NCI-H460 (cell line): Measurements from ENCODE around the gene LYPD6B. TPM values are rescaled to one million over a fixed set of nuclear protein-coding genes. Genes with fewer than 3 reads are reported as not detected.

Source experiments
- DNase-seq: peaks from one replicate; pipeline ENCODE4 v3.0.0-alpha.2; 2016; ENCODE audit warnings: low read depth; ENCODE audit errors: extremely low read depth
- total RNA-seq: library from RNA; depleted of rRNA; stranded (reverse); fragments of >200 nt; shearing (Covaris generic); gene quantifications from 2 replicates; pipeline ENCODE4 v1.2.3, GENCODE V29; 2014

The LYPD6B gene
- total RNA-seq, 1 experiment from 2014 or later = 0.20 TPM

DNA sequence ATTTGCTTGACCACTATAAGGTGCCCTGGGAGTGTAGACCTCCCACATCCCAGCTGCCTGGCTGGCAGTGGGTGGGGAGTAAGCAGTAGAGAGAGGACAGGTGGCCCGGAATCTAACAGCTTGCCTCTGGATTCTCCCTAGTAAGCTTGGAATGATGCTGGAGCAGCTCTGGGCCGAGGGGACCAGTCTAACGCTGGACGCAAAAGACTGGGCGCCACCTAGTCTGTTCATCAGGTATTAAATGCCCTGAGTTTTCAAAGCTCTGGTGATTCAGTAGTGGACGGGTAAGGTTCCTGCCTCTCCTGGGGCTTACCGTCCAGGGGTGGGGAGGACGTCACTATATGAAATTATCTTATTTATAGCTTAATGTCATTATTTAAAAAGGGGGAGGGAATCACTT, 648 bp upstream of the LYPD6B start:
- DNase-seq = no peak

DNA sequence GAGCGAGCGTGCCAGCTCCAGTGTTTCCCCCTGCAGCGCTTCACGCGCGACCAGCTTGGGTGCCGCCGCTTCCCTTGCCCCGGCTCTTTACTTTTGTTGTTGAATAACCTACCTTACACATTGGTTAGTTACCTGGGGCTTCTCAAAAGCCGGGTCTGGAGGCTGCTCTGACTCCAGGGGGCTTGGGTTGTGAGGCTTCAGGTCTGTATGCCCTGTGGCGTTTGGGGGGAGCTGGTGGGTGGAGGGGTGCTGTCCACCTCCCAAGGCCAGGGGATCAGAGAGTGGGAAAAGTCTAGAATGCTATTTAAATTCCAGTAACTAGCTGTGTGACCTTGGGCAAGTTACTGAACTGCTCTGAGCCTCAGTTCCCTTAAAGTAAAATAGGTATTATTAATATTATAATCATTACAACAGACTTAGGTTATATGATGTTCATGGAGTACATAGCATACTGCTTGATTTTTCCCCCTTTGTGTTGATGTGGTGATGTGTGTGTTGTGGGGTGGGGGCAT, 770 bp downstream of the LYPD6B start:
- no peak for DNase-seq

DNA sequence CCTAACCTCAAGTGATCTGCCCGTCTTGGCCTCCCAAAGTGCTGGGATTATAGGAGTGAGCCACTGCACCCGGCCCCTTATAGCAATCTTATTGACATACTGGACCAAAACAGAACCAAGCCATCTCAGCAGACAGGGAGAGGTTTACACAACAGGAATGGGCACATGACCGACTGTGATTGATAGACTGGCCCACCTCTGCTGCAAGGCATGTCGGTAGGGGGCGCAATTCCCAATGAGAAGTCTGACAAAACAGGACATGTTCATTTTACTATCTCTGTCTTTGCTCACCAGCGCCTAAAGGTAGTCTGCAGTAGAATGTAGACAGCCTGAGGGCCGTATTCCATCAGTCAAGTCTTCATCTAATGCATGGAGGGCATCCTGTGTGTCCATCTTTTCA, 2.0 kb downstream of the LYPD6B start:
- peak; percentile 11 for DNase-seq

DNA sequence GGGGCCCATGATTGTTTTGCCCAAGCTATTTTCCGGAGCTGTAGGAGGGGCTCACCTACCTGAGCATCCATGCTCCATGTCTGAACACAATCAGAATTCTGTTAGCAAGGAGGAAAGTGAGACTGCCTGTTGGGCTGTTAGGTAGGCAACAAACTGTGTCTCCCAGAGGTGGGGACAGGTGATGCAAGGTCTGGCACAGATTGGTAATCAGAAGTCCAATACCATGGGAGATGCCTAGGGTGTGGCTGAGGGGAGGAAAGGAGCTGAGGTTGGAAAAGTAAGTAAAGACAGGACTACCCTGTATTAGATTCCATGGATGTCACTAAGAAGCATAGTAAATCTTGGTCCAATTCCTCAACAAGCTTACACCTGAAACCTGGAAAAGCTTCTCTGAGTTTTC, 3.0 kb downstream of the LYPD6B start:
- DNase-seq = no peak

DNA sequence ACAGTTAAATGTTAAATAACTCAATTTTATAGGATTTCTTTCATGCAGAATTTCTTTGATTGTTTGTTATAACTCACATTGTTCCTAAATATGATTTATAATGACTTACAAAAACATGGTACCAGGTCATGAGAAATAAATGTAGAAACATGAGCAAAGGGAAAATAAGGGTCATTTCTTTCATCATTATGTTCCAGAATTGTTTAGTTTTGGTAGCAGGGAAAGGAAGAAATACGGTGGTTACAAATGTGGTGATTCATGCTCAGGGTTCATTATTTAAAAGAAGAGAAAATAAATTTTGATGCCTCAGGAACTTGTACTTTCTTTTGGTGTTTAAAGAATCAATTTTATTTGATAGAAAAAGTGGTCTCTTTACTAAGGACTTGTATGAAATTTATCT, 4.4 kb downstream of the LYPD6B start:
- DNase-seq = no peak

DNA sequence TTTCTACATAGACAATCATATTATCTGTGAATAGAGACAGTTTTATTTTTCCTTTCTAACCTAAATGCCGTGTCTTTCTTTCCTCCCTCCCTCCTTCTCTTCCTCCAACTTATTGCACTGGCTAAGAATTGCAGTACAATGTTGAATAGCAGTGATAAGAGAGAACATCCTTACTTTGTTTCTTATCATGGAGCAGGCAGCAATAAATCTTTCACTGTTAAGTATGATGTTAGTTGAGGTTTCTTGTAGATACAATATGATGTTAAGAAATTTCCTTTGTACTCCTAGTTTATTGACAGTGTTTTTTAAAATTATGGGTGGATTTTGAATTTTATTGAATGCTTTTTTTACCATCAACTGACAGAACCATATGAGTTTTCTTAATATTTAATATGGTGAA, 6.0 kb downstream of the LYPD6B start:
- no peak for DNase-seq

DNA sequence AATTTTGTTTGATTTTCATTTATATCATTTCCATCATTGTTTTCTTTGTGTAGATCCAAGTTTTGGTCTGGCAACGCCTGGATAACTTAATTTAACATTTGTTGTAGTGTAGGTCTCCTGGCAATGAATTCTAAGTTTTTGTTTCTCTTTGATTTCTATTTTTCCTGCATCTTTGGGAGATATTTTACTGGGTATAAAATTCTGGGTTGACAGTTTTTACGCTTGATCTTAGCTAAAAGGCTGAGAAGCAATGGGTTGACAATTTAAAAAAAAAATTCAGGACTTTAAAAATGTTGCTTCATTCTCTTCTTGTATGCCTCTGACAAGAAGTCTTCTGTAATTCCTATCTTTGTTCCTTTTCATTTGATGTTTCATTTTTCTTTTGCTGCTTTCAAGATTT, 8.6 kb downstream of the LYPD6B start:
- no peak for DNase-seq

DNA sequence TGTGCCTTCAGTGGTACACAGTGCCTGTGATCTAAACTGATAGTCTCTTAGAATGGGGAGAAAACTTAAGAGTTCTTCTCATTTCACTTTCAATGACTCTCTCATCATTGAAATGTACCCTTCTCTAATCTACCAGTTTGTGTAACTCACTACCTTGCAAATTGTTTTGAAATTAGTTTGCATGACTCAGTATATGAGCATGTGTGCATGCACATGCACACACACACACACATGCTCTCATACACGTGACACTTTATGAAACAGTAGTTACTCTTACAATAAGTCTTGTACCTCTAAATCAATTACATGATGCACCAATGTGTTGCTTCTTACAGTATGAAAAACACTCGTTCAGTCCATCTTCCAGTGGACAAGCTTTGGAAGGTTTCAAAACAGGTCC, 10.6 kb downstream of the LYPD6B start:
- no peak for DNase-seq

DNA sequence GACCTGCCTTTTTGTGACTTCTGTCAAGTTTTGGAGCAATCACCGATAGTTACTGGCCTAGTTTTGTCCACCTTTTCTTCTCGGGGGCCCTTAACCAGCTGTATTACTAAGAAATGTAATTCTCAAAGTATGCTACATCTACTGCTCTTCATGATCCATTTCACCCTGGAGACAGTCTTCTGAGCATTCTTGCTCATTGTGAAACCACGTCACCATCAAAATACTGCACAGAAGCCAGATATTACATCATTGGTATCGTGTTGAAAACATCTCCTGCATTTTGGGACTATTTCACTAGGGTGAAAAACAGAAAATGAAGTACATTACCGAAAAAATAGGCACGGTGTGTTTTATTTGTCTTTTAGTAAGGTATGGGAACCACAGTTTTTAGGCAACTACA, 11.7 kb downstream of the LYPD6B start:
- no peak for DNase-seq

DNA sequence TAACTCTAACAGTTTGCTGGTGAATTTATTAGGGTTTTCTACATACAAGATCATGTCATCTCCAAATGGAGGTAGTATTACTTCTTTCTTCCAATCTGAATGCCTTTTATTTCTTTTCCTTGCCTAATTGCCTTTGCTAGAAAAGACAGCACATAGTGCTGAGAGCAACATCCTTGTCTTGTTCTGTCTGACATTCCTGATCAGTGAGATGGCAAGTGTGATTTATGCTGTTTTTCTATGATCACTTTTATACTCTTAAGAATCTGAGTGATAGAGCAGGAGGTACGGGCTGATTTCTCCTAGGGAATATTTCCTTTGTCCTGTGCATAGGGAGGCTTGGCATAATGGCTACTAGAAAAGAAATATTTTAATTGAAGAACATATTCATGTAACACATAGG, 17.3 kb downstream of the LYPD6B start:
- no peak for DNase-seq

DNA sequence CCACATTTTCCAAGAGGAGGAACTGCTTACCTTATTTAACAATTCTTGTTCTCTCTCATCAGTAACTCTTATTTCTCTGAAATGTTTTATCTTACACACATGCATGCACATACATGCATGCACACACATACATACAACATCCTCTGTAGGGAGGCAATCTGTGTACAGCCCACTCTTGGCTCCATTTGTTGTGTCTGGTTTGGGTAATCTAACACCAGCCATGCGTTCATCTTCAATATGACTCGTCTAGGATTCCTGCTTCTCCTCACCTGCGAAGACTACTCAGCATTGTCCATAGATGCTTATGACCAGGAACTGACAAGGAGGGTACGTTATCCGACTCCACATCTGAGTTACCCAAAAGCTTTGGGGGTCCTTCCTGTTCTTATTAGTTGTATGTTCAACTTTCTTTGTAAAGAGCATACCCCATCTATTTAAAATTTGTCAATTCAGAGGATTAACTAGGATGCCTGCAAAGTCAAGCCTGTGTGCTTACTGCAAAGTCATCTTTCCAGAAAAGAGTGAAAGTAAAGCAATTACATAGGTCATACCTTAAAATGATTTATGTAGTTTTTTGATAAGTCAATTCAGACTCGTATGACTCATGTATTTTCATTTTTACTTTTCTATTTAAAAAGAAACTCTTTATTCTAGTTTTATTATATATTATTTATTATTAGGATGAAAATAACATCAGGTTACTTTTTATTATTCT, 18.2 kb downstream of the LYPD6B start:
- DNase-seq = no peak

DNA sequence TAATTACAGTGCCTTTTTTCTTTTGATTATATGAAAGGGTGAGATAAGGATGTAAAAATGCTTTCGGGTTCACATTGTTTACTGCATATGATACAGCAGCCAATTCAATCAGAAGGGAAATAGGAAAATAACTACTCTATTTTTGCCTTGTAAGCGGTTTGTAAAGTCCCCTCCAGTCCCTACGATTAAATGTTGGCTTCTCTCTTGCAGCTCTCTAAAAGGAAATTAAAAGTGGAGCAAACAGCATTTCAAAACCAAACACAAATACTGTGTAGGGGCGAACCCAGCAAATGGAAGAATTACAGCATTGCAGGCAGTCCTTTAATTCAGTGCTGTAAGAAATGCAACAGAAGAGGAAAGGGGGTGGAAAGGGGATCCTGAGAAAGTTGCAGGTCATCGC, 18.9 kb downstream of the LYPD6B start:
- DNase-seq = no peak

DNA sequence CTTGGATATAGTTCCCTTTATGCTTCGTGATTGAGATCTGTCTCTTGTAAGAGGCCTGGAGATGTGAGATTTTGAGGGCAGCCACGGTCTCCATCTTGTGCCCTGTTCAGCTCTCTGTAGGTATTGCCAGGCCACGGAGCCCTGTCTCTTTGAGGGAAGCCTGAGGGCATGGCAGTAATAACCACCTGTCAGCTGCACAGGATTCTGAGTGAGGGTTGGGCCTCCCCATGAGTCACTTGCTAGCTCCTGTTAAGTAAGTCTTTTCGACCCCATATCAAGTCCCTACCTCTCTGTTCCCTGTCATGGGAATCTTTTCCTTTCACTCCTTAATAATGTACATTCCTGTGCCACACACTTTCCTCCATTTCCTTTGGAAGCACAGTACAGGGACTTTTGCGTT, 20.4 kb downstream of the LYPD6B start:
- no peak for DNase-seq

DNA sequence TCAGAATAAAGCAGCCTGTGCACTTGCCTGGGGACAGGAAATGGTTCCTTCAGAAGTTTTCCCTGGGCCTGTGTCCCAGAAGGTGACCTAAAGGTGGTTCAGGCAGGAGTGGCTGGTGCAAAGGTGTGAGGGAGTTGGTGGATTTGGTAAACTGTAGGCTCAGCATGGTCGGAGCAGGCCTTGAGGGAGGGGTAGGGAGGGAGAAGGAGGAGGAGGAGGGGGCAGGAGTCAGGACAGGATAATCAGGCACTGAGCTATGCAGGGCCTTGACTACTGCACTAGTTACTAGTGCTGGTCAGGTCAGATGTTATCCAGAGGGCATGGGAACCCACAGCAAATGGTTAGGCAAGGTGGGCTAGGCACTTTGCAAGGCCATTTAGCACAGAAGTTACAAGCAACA, 21.3 kb downstream of the LYPD6B start:
- DNase-seq = no peak

DNA sequence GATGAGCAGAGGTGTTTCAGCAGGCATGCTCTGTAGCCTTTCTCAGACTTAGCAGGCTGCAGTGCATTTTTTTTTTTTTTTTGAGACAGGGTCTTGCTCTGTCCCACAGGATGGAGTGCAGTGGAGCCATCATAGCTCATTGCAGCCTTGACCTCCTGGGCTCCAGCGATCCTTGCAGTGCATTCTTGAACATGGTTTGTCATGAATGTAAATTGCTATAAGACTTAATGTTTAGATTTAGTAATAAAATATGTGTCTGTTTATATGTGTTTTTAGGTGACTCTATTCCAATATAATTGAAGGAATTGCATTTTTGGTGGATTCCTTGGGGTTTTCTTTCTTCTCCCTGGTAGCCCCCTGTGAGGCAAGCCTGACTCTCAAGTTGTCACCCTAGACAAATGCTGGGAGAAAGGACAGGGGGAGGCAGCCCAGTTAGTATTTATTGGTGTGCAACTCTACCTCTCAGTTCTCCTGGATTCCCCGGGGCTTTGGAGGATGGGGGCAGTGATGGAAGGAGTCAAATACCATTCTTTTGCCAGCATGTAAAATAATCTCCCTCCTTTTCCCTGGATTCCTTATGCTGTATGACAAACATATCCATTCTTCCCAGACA, 22.7 kb downstream of the LYPD6B start:
- no peak for DNase-seq

DNA sequence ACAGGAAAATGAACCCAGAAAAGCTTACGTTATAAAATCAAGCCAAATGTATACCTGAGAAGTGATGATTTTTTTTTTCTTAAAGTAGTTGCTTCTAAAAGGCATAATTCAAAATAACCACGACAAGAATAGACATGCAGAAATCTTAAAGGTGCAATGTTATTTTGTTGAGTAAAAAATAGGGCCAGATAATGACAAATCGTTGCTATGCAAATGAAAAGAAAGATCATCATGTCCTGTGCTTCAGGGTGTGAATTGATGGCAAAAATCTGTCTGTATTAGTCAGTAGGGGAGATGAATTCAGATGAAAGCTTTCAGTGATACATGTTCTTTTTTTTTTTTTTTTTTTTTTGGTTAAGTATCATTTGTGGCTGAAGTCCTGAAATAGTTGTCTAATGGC, 24.0 kb downstream of the LYPD6B start:
- DNase-seq = no peak

DNA sequence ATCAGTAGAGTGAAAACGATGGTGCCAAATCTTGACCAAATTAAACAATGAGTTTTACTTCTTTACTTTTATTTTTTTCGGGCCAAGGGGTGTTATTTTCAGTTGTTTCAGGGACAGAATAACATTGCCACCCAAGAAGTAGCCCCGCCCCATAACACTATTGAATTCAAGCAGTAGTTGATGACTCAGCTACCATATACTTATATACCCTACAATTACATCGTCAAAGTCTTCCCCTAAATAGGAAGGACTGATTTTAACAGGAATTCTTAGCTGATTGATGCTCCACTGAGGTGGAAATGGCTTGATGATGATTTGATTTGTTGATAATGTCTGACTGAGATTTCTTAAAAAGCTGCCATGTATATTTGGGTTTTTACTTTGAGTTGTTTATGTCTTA, 24.7 kb downstream of the LYPD6B start:
- DNase-seq = no peak

DNA sequence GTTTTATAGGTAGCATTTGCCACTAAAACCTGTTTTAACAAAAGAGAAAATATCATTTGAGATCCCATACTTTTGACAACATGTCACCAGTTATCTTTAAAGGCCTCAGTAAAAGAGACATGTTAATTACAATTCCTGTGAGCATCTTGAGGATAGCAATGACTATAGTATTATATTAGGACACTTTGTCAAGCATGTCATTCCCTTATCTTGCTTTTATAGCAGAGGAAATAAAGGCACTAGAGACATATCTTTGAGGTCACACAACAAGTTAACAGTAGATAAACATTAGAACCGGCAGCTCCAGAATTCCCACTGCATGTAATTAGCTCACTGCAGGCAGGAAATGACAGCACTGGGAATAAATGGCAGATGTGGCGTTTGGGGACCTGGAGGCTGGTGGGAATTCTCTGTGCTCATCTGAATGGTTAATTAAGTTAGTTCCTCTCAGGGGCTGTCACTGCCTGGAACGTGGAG, 25.9 kb downstream of the LYPD6B start:
- DNase-seq = no peak

DNA sequence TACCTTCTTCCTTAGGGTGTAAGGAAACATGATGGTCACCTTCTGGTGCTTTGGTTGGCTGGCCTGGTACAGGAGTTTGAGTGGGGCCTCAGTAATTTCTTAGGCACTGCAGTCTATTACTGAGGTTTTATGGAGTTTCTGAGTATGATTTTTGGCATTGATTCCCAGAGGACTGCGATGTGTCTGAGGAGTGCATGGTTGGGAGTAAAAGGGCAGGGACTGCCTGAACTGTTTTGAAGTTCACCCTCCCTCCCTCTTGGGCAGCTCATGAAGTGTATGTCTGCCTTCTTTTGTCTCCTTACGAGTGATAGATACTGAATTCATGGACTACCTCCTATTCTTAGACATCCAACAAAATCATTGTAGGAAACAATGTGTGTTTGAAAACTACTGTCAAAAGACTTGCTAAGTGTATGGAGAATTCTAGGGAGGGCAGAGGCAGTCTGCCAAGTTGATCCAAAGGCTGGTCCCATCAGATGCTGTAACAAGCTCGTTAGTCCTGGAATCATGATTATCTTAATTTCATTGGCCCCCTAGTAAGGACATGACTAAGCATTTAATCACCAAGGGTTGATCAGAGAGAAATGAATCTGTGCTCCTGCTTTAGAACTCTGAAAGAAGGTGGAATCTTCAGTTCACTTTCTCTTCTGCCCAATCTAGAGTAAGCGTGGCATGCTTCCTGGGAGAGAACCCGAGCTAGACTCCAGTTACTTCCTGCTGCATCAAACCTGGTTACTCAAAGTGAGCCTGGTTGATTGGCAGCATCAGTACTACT, 26.5 kb downstream of the LYPD6B start:
- DNase-seq = no peak

DNA sequence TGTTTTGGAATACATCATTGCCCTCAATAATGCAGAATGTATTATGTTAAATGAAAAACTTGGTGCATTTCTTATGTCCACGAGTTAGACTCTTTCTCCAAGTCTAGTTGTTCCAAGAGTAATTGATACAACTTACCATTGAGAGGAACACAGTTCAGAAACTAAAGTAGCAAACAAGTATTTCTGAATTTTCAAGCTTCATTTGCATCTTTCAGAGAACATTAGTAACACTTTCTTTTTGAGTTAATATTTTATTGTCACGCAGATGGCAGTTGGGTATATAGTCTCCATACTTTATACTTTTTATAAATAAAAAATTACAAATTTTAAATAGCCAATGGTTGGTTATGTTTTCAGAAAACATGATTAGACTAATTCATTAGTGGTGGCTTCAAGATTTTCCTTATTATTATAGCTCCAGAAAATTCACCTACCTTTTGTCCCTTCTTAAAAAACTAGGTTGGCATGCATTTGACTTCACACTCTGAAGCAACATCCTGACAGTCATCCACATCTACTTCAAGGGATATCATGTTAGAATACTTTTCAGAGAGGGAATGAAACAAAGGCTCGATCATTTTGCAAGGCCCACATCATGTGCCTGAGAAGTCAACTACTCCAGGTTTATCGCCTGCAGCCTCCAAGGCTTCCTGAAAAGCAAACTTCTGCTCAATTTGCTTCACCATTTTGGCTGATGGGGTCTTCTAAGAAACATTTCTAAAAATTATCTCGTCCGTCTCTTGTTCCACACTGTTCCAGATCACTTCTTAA, 29.9 kb downstream of the LYPD6B start:
- no peak for DNase-seq
